Measurements from ENCODE around the gene DGKA.

GRCh38 chr12:55970775-55971174, 39.8 kb downstream of the DGKA start:
- TF ChIP-seq YY1 (IDR thresholded peaks at IDR 0.05; ENCODE audit: insufficient read depth, insufficient read length): no peak
- TF ChIP-seq ZNF274 (IDR thresholded peaks at IDR 0.05; ENCODE audit: low read depth, low read length): no peak
- TF ChIP-seq SUZ12 (IDR thresholded peaks at IDR 0.05; ENCODE audit: extremely low read depth, insufficient read depth, insufficient read length): no peak

All from NT2/D1 (cell line).